GM13977 (cell line): ENCODE data around the gene GTF2IRD2.
"Not testable (repeated sequence)": the region's sequence is repeated elsewhere in the genome, so short reads cannot be mapped to it uniquely, and the experiment has no call there.

Experiments
- DNase-seq: peaks from one replicate; pipeline ENCODE4 v3.0.0; 2012; ENCODE audit warnings: low spot score
- in situ Hi-C: fragments of 300-500 bp; cut with MboI; formaldehyde crosslinking; loops from one replicate; pipeline ENCODE4 v1.12.0; 2022; ENCODE audit warnings: low sequenced_read_pairs, low pct_unique_long_range_greater_than_20kb, mixed read lengths, inconsistent platforms; ENCODE audit not compliant: unreplicated experiment

GTF2IRD2 gene

GRCh38 chr7:74797848-74798622 lies 53.4 kb downstream of the GTF2IRD2 start:
- DNase-seq, in situ Hi-C loops: not testable (repeated sequence)

GRCh38 chr7:74789200-74789736 lies 62.1 kb downstream of the GTF2IRD2 start:
- DNase-seq, in situ Hi-C loops: not testable (repeated sequence)

GRCh38 chr7:74788369-74789150 lies 62.8 kb downstream of the GTF2IRD2 start:
- DNase-seq, in situ Hi-C loops: not testable (repeated sequence)

- in situ Hi-C loops, DNase-seq: not testable (repeated sequence)
Measured at GRCh38 chr7:74783595-74783994, 67.8 kb downstream of the GTF2IRD2 start.

- DNase-seq, in situ Hi-C loops: not testable (repeated sequence)
Measured at GRCh38 chr7:74781746-74782145, 69.7 kb downstream of the GTF2IRD2 start.

GRCh38 chr7:74779053-74779452 lies 72.4 kb downstream of the GTF2IRD2 start:
- in situ Hi-C loops, DNase-seq: not testable (repeated sequence)

- in situ Hi-C loops, DNase-seq: not testable (repeated sequence)
Measured at GRCh38 chr7:74775111-74775510, 76.3 kb downstream of the GTF2IRD2 start.

GRCh38 chr7:74773760-74774750 lies 77.3 kb downstream of the GTF2IRD2 start, which contains the start of gene NCF1:
Gene NCF1 (plus strand): TSS chr7:74774011. CDS start chr7:74774032, 21 bp downstream.
- in situ Hi-C loops, DNase-seq: not testable (repeated sequence)

GRCh38 chr7:74772093-74772492 lies 79.3 kb downstream of the GTF2IRD2 start:
- in situ Hi-C loops, DNase-seq: not testable (repeated sequence)

GRCh38 chr7:74770062-74770461 lies 81.3 kb downstream of the GTF2IRD2 start:
- DNase-seq, in situ Hi-C loops: not testable (repeated sequence)

GRCh38 chr7:74766991-74767390 lies 84.4 kb downstream of the GTF2IRD2 start:
- DNase-seq, in situ Hi-C loops: not testable (repeated sequence)

- DNase-seq, in situ Hi-C loops: not testable (repeated sequence)
Measured at GRCh38 chr7:74766509-74766908, 84.9 kb downstream of the GTF2IRD2 start.

- in situ Hi-C loops, DNase-seq: not testable (repeated sequence)
Measured at GRCh38 chr7:74765205-74765918, 86.0 kb downstream of the GTF2IRD2 start.

- in situ Hi-C loops, DNase-seq: not testable (repeated sequence)
Measured at GRCh38 chr7:74758982-74759381, 92.4 kb downstream of the GTF2IRD2 start.

GRCh38 chr7:74758268-74758667 lies 93.1 kb downstream of the GTF2IRD2 start:
- DNase-seq, in situ Hi-C loops: not testable (repeated sequence)

- DNase-seq, in situ Hi-C loops: not testable (repeated sequence)
Measured at GRCh38 chr7:74756673-74757072, 94.7 kb downstream of the GTF2IRD2 start.
